DMS53 treated with DMSO at 0.1 percent for 48 hours (cell line): ENCODE data around the gene ZNF431.
"Not testable (repeated sequence)": the region's sequence is repeated elsewhere in the genome, so short reads cannot be mapped to it uniquely, and the experiment has no call there.

Source experiments
- DNase-seq: peaks from one replicate; lab custom pipeline; 2025; ENCODE audit not compliant: unreplicated experiment; lab: John Stamatoyannopoulos, UW

The ZNF431 gene

GRCh38 chr19:21143854-21144253 is 2.0 kb downstream of the ZNF431 start:
- DNase-seq, result no peak

GRCh38 chr19:21147540-21147939 is 5.7 kb downstream of the ZNF431 start:
- no peak for DNase-seq

GRCh38 chr19:21148681-21149080 is 6.8 kb downstream of the ZNF431 start:
- DNase-seq, result no peak

- DNase-seq, result no peak
These were observed 8.0 kb downstream of the ZNF431 start for GRCh38 chr19:21149877-21150276.

- no peak for DNase-seq
These were observed 9.6 kb downstream of the ZNF431 start for GRCh38 chr19:21151460-21151859.

GRCh38 chr19:21158523-21159135 is 16.8 kb downstream of the ZNF431 start:
- DNase-seq, result no peak

- no peak for DNase-seq
These were observed 22.7 kb downstream of the ZNF431 start for GRCh38 chr19:21164541-21164940.

GRCh38 chr19:21166436-21166835 is 24.6 kb downstream of the ZNF431 start:
- no peak for DNase-seq

GRCh38 chr19:21197590-21198295 is 55.9 kb downstream of the ZNF431 start:
- DNase-seq, result no peak

GRCh38 chr19:21202865-21203494 is 61.1 kb downstream of the ZNF431 start:
- peak; percentile 51 for DNase-seq

- DNase-seq, result no peak
These were observed 68.3 kb downstream of the ZNF431 start for GRCh38 chr19:21210037-21210621.

- no peak for DNase-seq
These were observed 79.9 kb downstream of the ZNF431 start for GRCh38 chr19:21221693-21222092.

- not testable (repeated sequence) for DNase-seq
These were observed 88.1 kb downstream of the ZNF431 start for GRCh38 chr19:21229938-21230337.

GRCh38 chr19:21233691-21234090 is 91.9 kb downstream of the ZNF431 start:
- DNase-seq, result no peak

- not testable (repeated sequence) for DNase-seq
These were observed 94.9 kb downstream of the ZNF431 start for GRCh38 chr19:21236751-21237150.

GRCh38 chr19:21238670-21239069 is 96.8 kb downstream of the ZNF431 start:
- no peak for DNase-seq
